ENCODE results near the gene METTL5.

DNA sequence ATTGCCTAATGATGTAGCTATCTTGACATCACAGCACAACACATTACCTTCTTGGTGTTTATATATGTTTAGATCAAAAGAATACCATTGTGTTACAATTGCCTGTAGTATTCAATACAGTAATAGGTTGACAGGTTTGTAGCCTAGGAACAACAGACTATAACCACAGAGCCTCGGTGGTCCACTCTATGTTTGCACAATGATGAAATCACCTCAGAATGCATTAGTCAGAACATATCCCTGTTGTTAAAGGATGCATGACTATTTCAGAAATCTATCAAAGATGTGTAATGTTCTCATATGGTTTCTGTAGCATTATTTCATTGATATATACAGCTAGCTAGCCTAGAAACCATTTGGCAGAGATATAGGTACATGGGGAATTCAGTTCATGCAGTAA is 8.9 kb downstream of the METTL5 start:
- TF ChIP-seq TEAD4 (IDR thresholded peaks at IDR 0.05) (no peak), CEBPB (IDR thresholded peaks at IDR 0.05) (no peak), ZBTB7A (IDR thresholded peaks at IDR 0.05; ENCODE audit: low read depth) (no peak), EP300 (IDR thresholded peaks at IDR 0.05; ENCODE audit: borderline replicate concordance) (no peak), TAF1 (IDR thresholded peaks at IDR 0.05; ENCODE audit: low read depth) (no peak)

Data from Ishikawa (cell line).